Upper lobe of right lung (tissue), 1 donor: Measurements from ENCODE around the gene TROAP. TPM values are rescaled to one million over a fixed set of nuclear protein-coding genes. Genes with fewer than 3 reads are reported as not detected.
"Not testable (repeated sequence)": the region's sequence is repeated elsewhere in the genome, so short reads cannot be mapped to it uniquely, and the experiment has no call there.

Experiments used
- ATAC-seq: fragments of 200-7000 bp; cut with Tn5 transposase; one replicate; pipeline ENCODE4 v1.9.1; 2020; ENCODE audit warnings: mild to moderate bottlenecking, moderate library complexity
- DNase-seq: peaks from one replicate; pipeline ENCODE4 v3.0.0-alpha.2; 2020
- H3K27ac ChIP-seq: fragments of 200-600 bp; one replicate; pipeline ENCODE4 v1.8.0; 2022
- H3K27me3 ChIP-seq: fragments of 200-600 bp; one replicate; pipeline ENCODE4 v1.8.0; 2022; ENCODE audit warnings: mild to moderate bottlenecking
- H3K36me3 ChIP-seq: fragments of 200-600 bp; one replicate; pipeline ENCODE4 v1.8.0; 2022
- H3K4me1 ChIP-seq: fragments of 200-600 bp; one replicate; pipeline ENCODE4 v1.8.0; 2022
- H3K4me3 ChIP-seq: fragments of 200-600 bp; one replicate; pipeline ENCODE4 v1.8.0; 2022; ENCODE audit warnings: mild to moderate bottlenecking
- H3K9me3 ChIP-seq: fragments of 200-600 bp; one replicate; pipeline ENCODE4 v1.8.0; 2022
- intact Hi-C: fragments of 100-400 bp; cut with DNase I; formaldehyde crosslinking; loops from one replicate; pipeline ENCODE4 v1.11.0; 2022
- total RNA-seq: library from RNA; stranded (reverse); fragmentation: NEBNext Ultra II Directional; extraction: Animal tissue kit (Norgen Biotek cat#: 25700); gene quantifications from one replicate; pipeline ENCODE4 v1.2.1, GENCODE V29; 2021
- TF ChIP-seq, protein P1 (sequence below): fragments of 200-600 bp; IDR thresholded peaks from one replicate; pipeline ENCODE4 v1.8.0; 2022; ENCODE audit warnings: antibody characterized with exemption
- donor health status: DM: no; HTN: yes; CAD: no; lungs with severe emphysema.

Gene TROAP
- total RNA-seq, 1 donor from 2014 or later: 0.96 TPM

- Histone ChIP-seq H3K36me3 (no peaks in the 10 kb centered on the region), H3K4me1 (peaks cover 5% of the 10 kb centered on the region), H3K9me3 (no peaks in the 10 kb centered on the region), H3K27me3 (no peaks in the 10 kb centered on the region), H3K27ac (peak overlapping the region; percentile 51), H3K4me3 (no peak overlapping the region)
- DNase-seq: no peak
- intact Hi-C loops: loop anchor here (10.0 kb wide), 1 partner anchor 65 kb away; the partner anchor contains the start of gene DNAJC22
- peak; percentile 84 for ATAC-seq
- TF ChIP-seq, protein P1, sequence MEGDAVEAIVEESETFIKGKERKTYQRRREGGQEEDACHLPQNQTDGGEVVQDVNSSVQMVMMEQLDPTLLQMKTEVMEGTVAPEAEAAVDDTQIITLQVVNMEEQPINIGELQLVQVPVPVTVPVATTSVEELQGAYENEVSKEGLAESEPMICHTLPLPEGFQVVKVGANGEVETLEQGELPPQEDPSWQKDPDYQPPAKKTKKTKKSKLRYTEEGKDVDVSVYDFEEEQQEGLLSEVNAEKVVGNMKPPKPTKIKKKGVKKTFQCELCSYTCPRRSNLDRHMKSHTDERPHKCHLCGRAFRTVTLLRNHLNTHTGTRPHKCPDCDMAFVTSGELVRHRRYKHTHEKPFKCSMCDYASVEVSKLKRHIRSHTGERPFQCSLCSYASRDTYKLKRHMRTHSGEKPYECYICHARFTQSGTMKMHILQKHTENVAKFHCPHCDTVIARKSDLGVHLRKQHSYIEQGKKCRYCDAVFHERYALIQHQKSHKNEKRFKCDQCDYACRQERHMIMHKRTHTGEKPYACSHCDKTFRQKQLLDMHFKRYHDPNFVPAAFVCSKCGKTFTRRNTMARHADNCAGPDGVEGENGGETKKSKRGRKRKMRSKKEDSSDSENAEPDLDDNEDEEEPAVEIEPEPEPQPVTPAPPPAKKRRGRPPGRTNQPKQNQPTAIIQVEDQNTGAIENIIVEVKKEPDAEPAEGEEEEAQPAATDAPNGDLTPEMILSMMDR: no peak
Measured at GRCh38 chr12:49279706-49280159, 43.3 kb upstream of the TROAP start.

- H3K27ac ChIP-seq, H3K27me3 ChIP-seq: not testable (repeated sequence)
- intact Hi-C loops: loop anchor here (10.0 kb wide), 1 partner anchor 64 kb away; the partner anchor contains the start of gene DNAJC22
Measured at GRCh38 chr12:49280545-49280944, 42.5 kb upstream of the TROAP start.

GRCh38 chr12:49282302-49282701, 40.8 kb upstream of the TROAP start:
- intact Hi-C loops: loop anchor here (10.0 kb wide), 1 partner anchor 62 kb away; the partner anchor contains the start of gene DNAJC22
- TF ChIP-seq, protein P1: no peak
- Histone ChIP-seq H3K4me3 (no peak overlapping the region), H3K36me3 (no peaks in the 10 kb centered on the region), H3K4me1 (peaks cover 5% of the 10 kb centered on the region), H3K27me3 (peaks cover 10% of the 10 kb centered on the region), H3K27ac (no peak overlapping the region), H3K9me3 (no peaks in the 10 kb centered on the region)
- no peak for DNase-seq
- ATAC-seq: no peak

More at GRCh38 chr12:49280545-49280944, 42.5 kb upstream of the TROAP start:
- H3K36me3 ChIP-seq, H3K9me3 ChIP-seq, H3K4me1 ChIP-seq, DNase-seq, ATAC-seq, H3K4me3 ChIP-seq: not testable (repeated sequence)

- H3K36me3 ChIP-seq, H3K9me3 ChIP-seq, H3K27ac ChIP-seq, ATAC-seq, H3K4me3 ChIP-seq, H3K4me1 ChIP-seq: not testable (repeated sequence)
- DNase-seq: peak; percentile 1
- H3K27me3 ChIP-seq: peaks cover 12% of the 10 kb centered on the region
- intact Hi-C loops: loop anchor here (10.0 kb wide), 1 partner anchor 62 kb away; the partner anchor contains the start of gene DNAJC22
Measured at GRCh38 chr12:49282740-49283375, 40.2 kb upstream of the TROAP start.

DNA sequence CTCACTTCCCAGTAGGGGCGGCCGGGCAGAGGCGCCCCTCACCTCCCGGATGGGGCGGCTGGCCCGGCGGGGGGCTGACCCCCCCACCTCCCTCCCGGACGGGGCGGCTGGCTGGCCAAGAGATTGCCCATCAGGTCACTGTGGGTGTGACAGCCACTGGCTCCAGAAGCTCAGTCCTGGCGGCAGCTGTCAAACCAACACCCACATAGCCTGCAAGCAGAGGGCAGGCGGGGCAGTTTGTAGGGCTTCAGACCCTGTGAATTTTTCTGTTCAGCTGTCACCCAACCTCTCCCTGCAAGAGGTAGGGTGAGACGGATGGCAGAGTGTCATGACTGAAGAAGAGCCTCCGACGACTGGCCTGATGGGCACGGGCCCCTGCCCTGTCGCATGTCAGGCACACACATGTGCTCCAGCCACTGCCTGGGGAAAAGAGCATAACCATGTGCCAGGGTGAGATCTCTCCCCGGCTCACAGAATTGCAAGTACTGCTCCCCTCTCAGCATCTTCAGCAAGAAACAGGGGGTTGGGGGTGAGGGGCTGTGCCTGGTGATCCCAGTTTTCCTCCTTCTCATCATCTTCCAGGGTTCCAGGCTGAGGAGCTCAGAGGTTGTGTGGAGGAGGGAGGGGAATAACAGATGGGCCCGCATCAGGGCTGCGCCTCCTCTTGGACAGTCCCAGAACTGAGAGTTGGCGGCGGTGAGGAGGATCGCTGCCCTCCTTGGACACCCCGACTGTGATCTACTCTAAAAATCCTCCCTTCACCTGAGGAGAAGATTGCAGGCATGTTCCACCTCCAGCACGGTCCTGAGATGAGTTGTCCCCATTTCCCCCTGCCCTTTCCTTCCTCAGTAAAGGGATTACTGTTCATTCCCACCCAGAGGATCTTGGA, 39.3 kb upstream of the TROAP start:
- Histone ChIP-seq H3K4me3 (no peak overlapping the region), H3K36me3 (no peaks in the 10 kb centered on the region), H3K4me1 (peaks cover 5% of the 10 kb centered on the region), H3K27ac (no peak overlapping the region), H3K9me3 (no peaks in the 10 kb centered on the region), H3K27me3 (peaks cover 12% of the 10 kb centered on the region)
- TF ChIP-seq, protein P1: no peak
- no peak for ATAC-seq
- peak; percentile 54 for DNase-seq
- intact Hi-C loops: loop anchor here (10.0 kb wide), 1 partner anchor 61 kb away; the partner anchor contains the start of gene DNAJC22

DNA sequence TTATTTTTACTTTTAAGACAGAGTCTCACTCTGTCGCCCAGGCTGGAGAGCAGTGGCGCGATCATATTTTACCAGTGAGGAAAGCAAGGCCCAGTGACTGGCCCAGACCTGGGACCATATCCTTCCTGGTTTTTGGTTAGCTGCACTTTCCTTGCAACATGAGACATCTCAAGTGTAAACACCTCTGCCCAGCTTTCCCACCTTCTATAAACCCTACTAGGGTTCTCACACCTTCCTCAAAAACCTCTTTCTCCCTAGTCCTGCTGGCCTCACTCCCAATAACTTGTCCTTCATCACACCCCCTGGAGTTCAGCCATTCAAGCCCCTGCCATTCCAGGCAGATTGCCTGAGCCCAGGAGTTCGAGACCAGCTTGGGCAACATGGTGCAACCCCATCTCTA, 38.4 kb upstream of the TROAP start:
- Histone ChIP-seq H3K4me1 (peaks cover under 1% of the 10 kb centered on the region), H3K36me3 (no peaks in the 10 kb centered on the region), H3K27ac (no peak overlapping the region), H3K4me3 (no peak overlapping the region), H3K9me3 (no peaks in the 10 kb centered on the region), H3K27me3 (peaks cover 12% of the 10 kb centered on the region)
- intact Hi-C loops: loop anchor here (10.0 kb wide), 1 partner anchor 60 kb away; the partner anchor contains the start of gene DNAJC22
- DNase-seq (peak; percentile 1), ATAC-seq (no peak)
- TF ChIP-seq, protein P1: no peak
